H9 (cell line): ENCODE data around the gene TRAF2. TPM values are rescaled to one million over a fixed set of nuclear protein-coding genes. Genes with fewer than 3 reads are reported as not detected.

Experiments used
- DNase-seq: peaks from one replicate; pipeline ENCODE4 v3.0.0-alpha.2; 2017
- H2AFZ ChIP-seq: one replicate; pipeline ENCODE4 v1.6.1; 2013; ENCODE audit warnings: mild to moderate bottlenecking, low read length, control low read depth, moderate library complexity
- H2AK5ac ChIP-seq: 2 replicates; pipeline ENCODE4 v1.6.1; 2013; ENCODE audit warnings: low read length, control low read depth, mixed read lengths; ENCODE audit not compliant: insufficient read length
- H2BK120ac ChIP-seq: one replicate; pipeline ENCODE4 v1.6.1; 2013; ENCODE audit warnings: low read depth, mild to moderate bottlenecking, low read length, control low read depth, inconsistent platforms; ENCODE audit not compliant: poor library complexity, severe bottlenecking
- H2BK12ac ChIP-seq: 2 replicates; pipeline ENCODE4 v1.6.1; 2013; ENCODE audit warnings: low read length, control low read depth, mixed read lengths, low read depth; ENCODE audit not compliant: insufficient read length
- H2BK15ac ChIP-seq: 2 replicates; pipeline ENCODE4 v1.6.1; 2013; ENCODE audit warnings: low read depth, low read length, control low read depth
- H2BK20ac ChIP-seq: one replicate; pipeline ENCODE4 v1.6.1; 2013; ENCODE audit warnings: low read depth, mild to moderate bottlenecking, low read length, control low read depth, inconsistent platforms; ENCODE audit not compliant: poor library complexity, severe bottlenecking
- H2BK5ac ChIP-seq: 2 replicates; pipeline ENCODE4 v1.6.1; 2013; ENCODE audit warnings: low read length, control low read depth, mixed read lengths; ENCODE audit not compliant: insufficient read length
- H3K14ac ChIP-seq: 2 replicates; pipeline ENCODE4 v1.6.1; 2013; ENCODE audit warnings: low read length, control low read depth; ENCODE audit not compliant: insufficient read depth
- H3K18ac ChIP-seq: 2 replicates; pipeline ENCODE4 v1.6.1; 2013; ENCODE audit warnings: low read depth, mild to moderate bottlenecking, mixed read lengths, low read length, control low read depth; ENCODE audit not compliant: insufficient read length
- H3K23ac ChIP-seq: 2 replicates; pipeline ENCODE4 v1.6.1; 2013; ENCODE audit warnings: low read length, control low read depth, mixed read lengths, low read depth; ENCODE audit not compliant: insufficient read length
- H3K23me2 ChIP-seq: 2 replicates; pipeline ENCODE4 v1.6.1; 2013; ENCODE audit warnings: low read depth, mild to moderate bottlenecking, mixed read lengths, low read length, control low read depth; ENCODE audit not compliant: insufficient read length, poor library complexity, severe bottlenecking
- H3K27ac ChIP-seq: 2 replicates; pipeline ENCODE4 v1.5.1; 2013; ENCODE audit warnings: low read length, control low read depth, mixed read lengths, low read depth; ENCODE audit not compliant: insufficient read length
- H3K27me3 ChIP-seq: 2 replicates; pipeline ENCODE4 v1.6.1; 2013; ENCODE audit warnings: low read length, control low read depth, inconsistent platforms; ENCODE audit not compliant: insufficient read depth
- H3K4ac ChIP-seq: 2 replicates; pipeline ENCODE4 v1.6.1; 2013; ENCODE audit warnings: low read depth, mild to moderate bottlenecking, control low read depth, inconsistent platforms, low read length, moderate library complexity
- H3K4me1 ChIP-seq: 2 replicates; pipeline ENCODE4 v1.6.1; 2013; ENCODE audit warnings: low read length, control low read depth, inconsistent platforms; ENCODE audit not compliant: insufficient read depth
- H3K4me2 ChIP-seq: 2 replicates; pipeline ENCODE4 v1.6.1; 2013; ENCODE audit warnings: low read length, control low read depth, mixed read lengths; ENCODE audit not compliant: insufficient read length, insufficient read depth
- H3K56ac ChIP-seq: 2 replicates; pipeline ENCODE4 v1.6.1; 2013; ENCODE audit warnings: low read depth, mild to moderate bottlenecking, mixed read lengths, low read length, control low read depth; ENCODE audit not compliant: insufficient read length
- H3K79me1 ChIP-seq: 2 replicates; pipeline ENCODE4 v1.6.1; 2013; ENCODE audit warnings: low read depth, mild to moderate bottlenecking, moderate library complexity, low read length, control low read depth, inconsistent platforms; ENCODE audit not compliant: insufficient read depth, poor library complexity, severe bottlenecking
- H3K79me2 ChIP-seq: 2 replicates; pipeline ENCODE4 v1.6.1; 2013; ENCODE audit warnings: low read length, control low read depth, inconsistent platforms; ENCODE audit not compliant: insufficient read depth
- H3K9ac ChIP-seq: 2 replicates; pipeline ENCODE4 v1.6.1; 2013; ENCODE audit warnings: low read length, control low read depth, mixed read lengths; ENCODE audit not compliant: insufficient read length; ENCODE audit errors: extremely low read depth
- H3K9me3 ChIP-seq: one replicate; pipeline ENCODE4 v1.6.1; 2013; ENCODE audit warnings: low read depth, low read length, inconsistent platforms; ENCODE audit not compliant: control insufficient read depth
- H3T11ph ChIP-seq: one replicate; pipeline ENCODE4 v1.6.1; 2013; ENCODE audit warnings: mild to moderate bottlenecking, low read length, control low read depth, inconsistent platforms
- H4K20me1 ChIP-seq: one replicate; pipeline ENCODE4 v1.6.1; 2013; ENCODE audit not compliant: control insufficient read depth, insufficient read length, insufficient read depth
- H4K5ac ChIP-seq: 2 replicates; pipeline ENCODE4 v1.6.1; 2013; ENCODE audit warnings: low read depth, mild to moderate bottlenecking, mixed read lengths, low read length, control low read depth; ENCODE audit not compliant: insufficient read length
- H4K8ac ChIP-seq: replicated peaks from 2 replicates; pipeline ENCODE4 v1.6.1; 2013; ENCODE audit warnings: low read length, control low read depth, mixed read lengths, low read depth; ENCODE audit not compliant: insufficient read length
- H4K91ac ChIP-seq: 2 replicates; pipeline ENCODE4 v1.6.1; 2013; ENCODE audit warnings: low read depth, mild to moderate bottlenecking, moderate library complexity, mixed read lengths, low read length, control low read depth; ENCODE audit not compliant: insufficient read length
- H3K27ac Mint-ChIP-seq, 3 experiments: 2 replicates in 2 of 3; 3 replicates in 1 of 3; pipeline ENCODE4 v1.8.0; 2020 to 2021; ENCODE audit warnings: mixed read lengths in 3 of 3, mild to moderate bottlenecking in 1 of 3, moderate library complexity in 1 of 3
- H3K27me3 Mint-ChIP-seq: 2 replicates; pipeline ENCODE4 v1.8.0; 2021; ENCODE audit warnings: low read depth, mild to moderate bottlenecking, moderate library complexity, mixed read lengths
- H3K36me3 Mint-ChIP-seq, 3 experiments: 2 replicates in 2 of 3; 3 replicates in 1 of 3; pipeline ENCODE4 v1.8.0; 2020 to 2021; ENCODE audit warnings: low read depth in 3 of 3, mixed read lengths in 3 of 3; ENCODE audit not compliant: insufficient read depth in 1 of 3
- H3K4me1 Mint-ChIP-seq, 2 experiments: 2 replicates each; pipeline ENCODE4 v1.8.0; 2020; ENCODE audit warnings: mixed read lengths in 2 of 2
- H3K4me3 Mint-ChIP-seq, 2 experiments: 2 replicates in 1 of 2; 3 replicates in 1 of 2; pipeline ENCODE4 v1.8.0; 2020 to 2021; ENCODE audit warnings: mild to moderate bottlenecking in 2 of 2, mixed read lengths in 2 of 2, moderate library complexity in 1 of 2
- H3K9me3 Mint-ChIP-seq, 2 experiments: 2 replicates in 1 of 2; 3 replicates in 1 of 2; pipeline ENCODE4 v1.8.0; 2020; ENCODE audit warnings: mild to moderate bottlenecking in 2 of 2, mixed read lengths in 2 of 2, moderate library complexity in 1 of 2
- WGBS: extraction: QIAGEN DNeasy Blood & Tissue Kit; methylation state at CpG from one replicate; pipeline ENCODE4 v1.1.7; 2013; ENCODE audit warnings: missing lambda C conversion rate, low lambda C conversion rate, mixed read lengths; ENCODE audit not compliant: insufficient read length; ENCODE audit errors: extremely low coverage; 5-methylcytosine and 5-hydroxymethylcytosine counted together
- total RNA-seq: library from RNA; stranded (reverse); gene quantifications from 2 replicates; pipeline ENCODE4 v1.2.1, GENCODE V29; 2021
- TF ChIP-seq, protein P1 (sequence below): fragments of 200-600 bp; sonication (generic); conservative IDR thresholded peaks from 3 replicates; pipeline ENCODE4 v1.8.0; 2021; ENCODE audit warnings: antibody characterized with exemption, mild to moderate bottlenecking

The TRAF2 gene
- total RNA-seq, 1 experiment from 2014 or later = 48.8 TPM

DNA sequence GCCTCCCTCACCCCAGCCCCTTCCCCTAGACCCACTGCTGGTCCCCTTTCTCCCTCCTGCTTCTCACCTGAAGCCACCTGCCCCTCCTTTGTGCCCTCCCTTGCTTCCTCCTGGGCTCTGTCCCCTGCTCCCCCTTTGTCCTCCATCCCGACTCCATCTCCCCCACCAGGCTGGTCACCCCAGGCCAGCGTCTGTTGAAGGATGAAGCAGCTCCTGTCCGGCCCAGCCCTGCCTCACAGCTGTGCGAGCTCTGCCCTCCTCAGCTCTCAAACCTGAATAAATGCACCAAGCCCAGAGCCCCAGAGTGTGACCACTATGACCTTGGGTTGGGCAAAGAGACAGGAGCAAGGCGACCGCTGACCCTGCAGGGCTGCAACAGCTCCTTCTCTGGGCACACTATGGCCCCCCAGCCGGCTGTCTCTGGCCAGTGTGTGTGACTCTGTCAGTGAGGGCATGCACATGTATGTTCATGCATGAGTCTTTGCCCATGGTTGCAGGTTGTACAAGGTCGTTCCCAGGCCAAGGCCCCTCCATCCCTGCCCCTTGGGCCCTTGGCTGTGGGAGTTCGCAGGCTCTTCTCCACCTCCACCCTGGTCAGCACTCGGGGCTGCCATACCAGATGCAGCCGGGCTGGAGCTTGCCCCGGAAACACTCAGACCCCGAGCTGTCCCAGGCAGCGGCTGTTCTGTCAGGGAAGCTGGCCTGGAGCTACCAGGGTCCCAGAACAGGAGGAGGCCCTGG lies 69.1 kb downstream of the TRAF2 start:
- H2AFZ ChIP-seq = no peak overlapping the region
- no peaks in the 10 kb centered on the region for H3K4me1 ChIP-seq
- H4K8ac ChIP-seq = no peak overlapping the region
- H2BK15ac ChIP-seq = no peak overlapping the region
- no peak overlapping the region for H2BK120ac ChIP-seq
- H3K27me3 ChIP-seq = no peaks in the 10 kb centered on the region
- H3K79me1 ChIP-seq = no peaks in the 10 kb centered on the region
- no peak overlapping the region for H4K5ac ChIP-seq
- no peak overlapping the region for H3K18ac ChIP-seq
- H3K56ac ChIP-seq = no peak overlapping the region
- no peak overlapping the region for H2AK5ac ChIP-seq
- no peaks in the 10 kb centered on the region; a peak in 1 of 7 replicates for H3K36me3 Mint-ChIP-seq
- H3K79me2 ChIP-seq = no peaks in the 10 kb centered on the region
- no peak overlapping the region for H3K9ac ChIP-seq
- peaks cover 6% of the 10 kb centered on the region in 2 experiments; a peak in 4 of 5 replicates for H3K9me3 Mint-ChIP-seq
- no peak overlapping the region for H3T11ph ChIP-seq
- no peak overlapping the region for H3K27ac Mint-ChIP-seq
- no peak for DNase-seq
- no peak overlapping the region for H2BK5ac ChIP-seq
- no peak overlapping the region for H2BK20ac ChIP-seq
- H4K91ac ChIP-seq = no peak overlapping the region
- no peak overlapping the region for H3K4ac ChIP-seq
- H3K9me3 ChIP-seq = no peaks in the 10 kb centered on the region
- no peak overlapping the region for H3K4me3 Mint-ChIP-seq
- H3K27ac ChIP-seq = no peak overlapping the region
- TF ChIP-seq, protein P1, sequence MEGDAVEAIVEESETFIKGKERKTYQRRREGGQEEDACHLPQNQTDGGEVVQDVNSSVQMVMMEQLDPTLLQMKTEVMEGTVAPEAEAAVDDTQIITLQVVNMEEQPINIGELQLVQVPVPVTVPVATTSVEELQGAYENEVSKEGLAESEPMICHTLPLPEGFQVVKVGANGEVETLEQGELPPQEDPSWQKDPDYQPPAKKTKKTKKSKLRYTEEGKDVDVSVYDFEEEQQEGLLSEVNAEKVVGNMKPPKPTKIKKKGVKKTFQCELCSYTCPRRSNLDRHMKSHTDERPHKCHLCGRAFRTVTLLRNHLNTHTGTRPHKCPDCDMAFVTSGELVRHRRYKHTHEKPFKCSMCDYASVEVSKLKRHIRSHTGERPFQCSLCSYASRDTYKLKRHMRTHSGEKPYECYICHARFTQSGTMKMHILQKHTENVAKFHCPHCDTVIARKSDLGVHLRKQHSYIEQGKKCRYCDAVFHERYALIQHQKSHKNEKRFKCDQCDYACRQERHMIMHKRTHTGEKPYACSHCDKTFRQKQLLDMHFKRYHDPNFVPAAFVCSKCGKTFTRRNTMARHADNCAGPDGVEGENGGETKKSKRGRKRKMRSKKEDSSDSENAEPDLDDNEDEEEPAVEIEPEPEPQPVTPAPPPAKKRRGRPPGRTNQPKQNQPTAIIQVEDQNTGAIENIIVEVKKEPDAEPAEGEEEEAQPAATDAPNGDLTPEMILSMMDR = no peak
- no peak overlapping the region for H2BK12ac ChIP-seq
- peaks cover 8% of the 10 kb centered on the region for H3K27me3 Mint-ChIP-seq
- H4K20me1 ChIP-seq = peaks cover 2% of the 10 kb centered on the region
- H3K14ac ChIP-seq = no peak overlapping the region; the same call in 1 of the 2 replicates
- no peak overlapping the region for H3K4me2 ChIP-seq
- no peaks in the 10 kb centered on the region for H3K23me2 ChIP-seq
- no peak overlapping the region for H3K23ac ChIP-seq
- H3K4me1 Mint-ChIP-seq = 0 out of 4 replicates have a peak, but pooled peaks cover 0 to 2% of the 10 kb centered on the region in 2 experiments
- no CpG with 5 or more reads among the region's 14 CpGs for WGBS
